Sigmoid colon (tissue), 7 donors: Measurements from ENCODE around the gene DDR2. TPM values are rescaled to one million over a fixed set of nuclear protein-coding genes. Genes with fewer than 3 reads are reported as not detected.

Experiments
- DNase-seq: peaks from one replicate; pipeline ENCODE4 v3.0.0-alpha.2; 2019
- H3K27ac ChIP-seq, 4 donors: fragments of 200-600 bp; sonication (generic); one replicate each; pipeline ENCODE4 v1.5.1; 2016 to 2019; ENCODE audit warnings: mild to moderate bottlenecking in 1 of 4
- H3K27me3 ChIP-seq, 3 donors: fragments of 200-600 bp; sonication (generic); one replicate each; pipeline ENCODE4 v1.5.1; 2019; ENCODE audit warnings: mild to moderate bottlenecking in 1 of 3
- H3K36me3 ChIP-seq, 4 donors: fragments of 200-600 bp; sonication (generic); one replicate each; pipeline ENCODE4 v1.5.1; 2016 to 2019
- H3K4me1 ChIP-seq, 4 donors: fragments of 200-600 bp; sonication (generic); one replicate each; pipeline ENCODE4 v1.5.1; 2017 to 2019
- H3K4me3 ChIP-seq, 4 donors: fragments of 200-600 bp; sonication (generic); one replicate each; pipeline ENCODE4 v1.5.1; 2017 to 2019; ENCODE audit warnings: mild to moderate bottlenecking in 2 of 4, moderate library complexity in 1 of 4
- H3K9me3 ChIP-seq, 4 donors: fragments of 200-600 bp in 3 of 4; sonication (generic) in 3 of 4; one replicate each; pipeline versions ENCODE4 v1.5.1 to v1.6.1; 2013 to 2019
- EP300 ChIP-seq, 4 donors: sonication (generic); formaldehyde crosslinking; IDR thresholded peaks; one replicate each; pipeline ENCODE4 v1.6.1; 2017; ENCODE audit warnings: antibody characterized with exemption in 4 of 4
- POLR2A ChIP-seq, 2 donors: fragments of 450-650 bp; IDR thresholded peaks; one replicate each; pipeline ENCODE4 v1.6.1; 2016; ENCODE audit warnings: antibody characterized with exemption in 2 of 2, mild to moderate bottlenecking in 2 of 2, moderate library complexity in 2 of 2
- POLR2AphosphoS5 ChIP-seq, 4 donors: sonication (generic); formaldehyde crosslinking; IDR thresholded peaks; one replicate each; pipeline ENCODE4 v1.6.1; 2017; ENCODE audit warnings: antibody characterized with exemption in 4 of 4
- WGBS, 2 donors: extraction: QIAGEN DNeasy Blood & Tissue Kit; methylation state at CpG; one replicate each; pipeline ENCODE4 v1.1.7; 2013; 5-methylcytosine and 5-hydroxymethylcytosine counted together
- intact Hi-C: fragments of 100-400 bp; cut with DNase I; formaldehyde crosslinking; loops from one replicate; pipeline ENCODE4 v1.15.1; 2023
- polyA plus RNA-seq, 3 donors: library from polyadenylated mRNA; stranded (reverse); fragments of 200-250 nt; gene quantifications; one replicate each; pipeline ENCODE4 v1.2.3, GENCODE V29; 2013
- total RNA-seq, 4 donors: library from RNA; depleted of rRNA; stranded (reverse); fragments of >200 nt; gene quantifications; one replicate each; pipeline ENCODE4 v1.1.0, GENCODE V29; 2016
- TF ChIP-seq, protein P1 (sequence below), 4 experiments: fragments of 450-650 bp in 3 of 4; fragments of 200-600 bp in 1 of 4; IDR thresholded peaks; one replicate each; pipeline ENCODE4 v1.5.1; 2016 to 2019; ENCODE audit warnings: antibody characterized with exemption in 4 of 4, mild to moderate bottlenecking in 3 of 4, moderate library complexity in 2 of 4
- donor health status: healthy with polysubstance abuse.
- donor health status: Bipolar disorder and iron deficiency.
- donor health status: healthy.

DDR2 gene
- total and polyA plus RNA-seq, 7 donors = 3.5 to 236 (median 150) TPM

DNA sequence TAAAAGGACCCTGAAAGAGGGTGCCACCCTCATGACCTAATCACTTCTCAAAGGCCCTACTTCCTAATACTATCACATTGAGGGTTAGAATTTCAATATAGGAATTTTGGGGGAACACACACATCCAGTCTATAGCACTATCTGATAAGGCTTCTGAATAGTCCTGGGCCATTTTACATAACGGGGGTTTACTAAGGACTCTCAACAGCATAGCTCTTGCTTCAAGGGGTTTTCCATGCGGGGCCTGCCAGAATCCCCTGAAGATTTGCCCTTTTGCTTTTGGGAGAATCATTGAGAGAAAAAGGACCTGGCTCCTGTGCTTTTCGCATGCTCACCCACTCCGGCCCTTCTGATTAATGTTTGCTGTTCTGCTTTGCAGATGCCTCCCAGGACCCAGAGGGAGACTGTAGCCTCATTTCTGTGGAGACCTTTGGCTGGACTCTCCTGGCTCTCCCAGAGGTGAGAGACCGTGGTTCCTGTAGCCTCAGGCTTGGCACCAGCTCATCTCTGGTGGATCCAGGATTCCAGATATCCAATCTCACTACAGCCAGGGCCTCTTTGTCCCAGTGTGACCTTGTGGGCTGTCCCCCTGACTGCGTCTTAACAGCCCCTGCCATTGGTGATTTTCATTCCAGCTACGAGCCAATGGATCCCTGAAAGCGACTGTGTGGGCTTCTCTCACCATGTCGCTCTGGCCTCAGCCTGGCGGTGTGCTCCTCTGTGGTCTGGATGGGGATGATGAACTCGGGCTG is 72.6 kb downstream of the DDR2 start:
- peak overlapping the region in 3 of 4 donors; percentile 74 to 82 (median 79) for H3K27ac ChIP-seq
- peaks cover 0 to 99% (median 78%) of the 10 kb centered on the region in 4 donors for H3K4me1 ChIP-seq
- TF ChIP-seq POLR2AphosphoS5 (IDR thresholded peaks at IDR 0.05) = no peak
- no peak for TF ChIP-seq POLR2A (IDR thresholded peaks at IDR 0.05)
- no peak for TF ChIP-seq EP300 (IDR thresholded peaks at IDR 0.05)
- TF ChIP-seq, protein P1, sequence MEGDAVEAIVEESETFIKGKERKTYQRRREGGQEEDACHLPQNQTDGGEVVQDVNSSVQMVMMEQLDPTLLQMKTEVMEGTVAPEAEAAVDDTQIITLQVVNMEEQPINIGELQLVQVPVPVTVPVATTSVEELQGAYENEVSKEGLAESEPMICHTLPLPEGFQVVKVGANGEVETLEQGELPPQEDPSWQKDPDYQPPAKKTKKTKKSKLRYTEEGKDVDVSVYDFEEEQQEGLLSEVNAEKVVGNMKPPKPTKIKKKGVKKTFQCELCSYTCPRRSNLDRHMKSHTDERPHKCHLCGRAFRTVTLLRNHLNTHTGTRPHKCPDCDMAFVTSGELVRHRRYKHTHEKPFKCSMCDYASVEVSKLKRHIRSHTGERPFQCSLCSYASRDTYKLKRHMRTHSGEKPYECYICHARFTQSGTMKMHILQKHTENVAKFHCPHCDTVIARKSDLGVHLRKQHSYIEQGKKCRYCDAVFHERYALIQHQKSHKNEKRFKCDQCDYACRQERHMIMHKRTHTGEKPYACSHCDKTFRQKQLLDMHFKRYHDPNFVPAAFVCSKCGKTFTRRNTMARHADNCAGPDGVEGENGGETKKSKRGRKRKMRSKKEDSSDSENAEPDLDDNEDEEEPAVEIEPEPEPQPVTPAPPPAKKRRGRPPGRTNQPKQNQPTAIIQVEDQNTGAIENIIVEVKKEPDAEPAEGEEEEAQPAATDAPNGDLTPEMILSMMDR (IDR thresholded peaks at IDR 0.05) = no peak
- H3K36me3 ChIP-seq = peaks cover 0 to 7% (median 3%) of the 10 kb centered on the region in 4 donors
- intact Hi-C loops = no loop called here
- WGBS, 2 donors = 85 to 91% methylated on average over 11 of the region's 11 CpGs
- DNase-seq = no peak
- no peak overlapping the region for H3K4me3 ChIP-seq
- no peaks in the 10 kb centered on the region for H3K9me3 ChIP-seq
- no peaks in the 10 kb centered on the region for H3K27me3 ChIP-seq

DNA sequence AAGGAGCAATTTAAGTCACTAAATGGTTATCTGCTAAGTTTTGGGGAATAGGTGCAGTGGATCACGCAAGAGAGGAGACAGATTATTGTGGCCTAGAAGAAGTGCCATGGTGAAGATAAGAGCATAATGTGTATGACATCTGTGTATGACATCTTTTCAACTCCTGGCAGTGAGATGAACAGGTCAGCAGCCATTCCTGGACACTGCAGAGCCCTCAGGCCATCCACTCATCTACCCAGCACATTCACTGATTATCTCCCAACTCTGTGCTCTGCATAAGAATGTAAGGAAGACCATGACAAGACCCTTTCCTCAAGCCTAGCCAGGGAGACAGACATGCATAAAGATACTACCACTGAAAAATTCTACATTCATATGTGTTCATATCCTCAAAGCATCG is 73.7 kb downstream of the DDR2 start:
- Histone ChIP-seq H3K27me3 (no peaks in the 10 kb centered on the region), H3K4me3 (no peak overlapping the region), H3K9me3 (no peaks in the 10 kb centered on the region), H3K4me1 (peaks cover 0 to 99% (median 84%) of the 10 kb centered on the region in 4 donors), H3K27ac (peak overlapping the region in 3 of 4 donors; percentile 74 to 82 (median 79)), H3K36me3 (peaks cover 0 to 6% (median 0%) of the 10 kb centered on the region in 4 donors)
- WGBS, 2 donors = 75 to 76% methylated on average over 2 of the region's 2 CpGs
- intact Hi-C loops = no loop called here
- no peak for DNase-seq
- no peak for TF ChIP-seq EP300 (IDR thresholded peaks at IDR 0.05)
- TF ChIP-seq, protein P1 (IDR thresholded peaks at IDR 0.05) = no peak
- TF ChIP-seq POLR2AphosphoS5 (IDR thresholded peaks at IDR 0.05) = no peak
- TF ChIP-seq POLR2A (IDR thresholded peaks at IDR 0.05) = no peak

DNA sequence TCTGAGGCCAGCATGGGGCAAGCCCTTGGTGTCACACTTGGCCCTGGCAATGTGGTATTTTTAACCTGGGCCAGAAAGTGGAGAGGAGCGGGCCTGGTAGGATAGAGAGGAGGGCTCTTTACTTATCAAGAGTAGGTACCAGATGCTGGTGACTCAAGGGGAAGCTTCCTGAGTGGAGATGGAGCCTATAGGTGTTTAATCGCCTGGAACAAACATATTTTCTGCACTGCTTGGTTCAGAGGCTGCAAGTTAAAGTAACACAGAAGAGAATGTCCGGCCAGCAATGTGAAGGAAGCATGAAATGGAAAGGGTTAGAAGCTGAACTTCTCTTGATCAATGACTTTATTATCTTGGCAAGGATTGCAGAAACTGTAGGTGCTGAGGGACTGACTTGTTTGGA is 74.3 kb downstream of the DDR2 start:
- DNase-seq = no peak
- H3K36me3 ChIP-seq = peaks cover 0 to 6% (median 0%) of the 10 kb centered on the region in 4 donors
- peaks cover 0 to 99% (median 86%) of the 10 kb centered on the region in 4 donors for H3K4me1 ChIP-seq
- no peaks in the 10 kb centered on the region for H3K27me3 ChIP-seq
- intact Hi-C loops = no loop called here
- WGBS, 2 donors = 94 to 96% methylated on average over 3 of the region's 3 CpGs
- no peak overlapping the region for H3K4me3 ChIP-seq
- peak overlapping the region in 3 of 4 donors; percentile 74 to 82 (median 79) for H3K27ac ChIP-seq
- TF ChIP-seq EP300 (IDR thresholded peaks at IDR 0.05) (no peak), POLR2A (IDR thresholded peaks at IDR 0.05) (no peak), POLR2AphosphoS5 (IDR thresholded peaks at IDR 0.05) (no peak)
- TF ChIP-seq, protein P1 (IDR thresholded peaks at IDR 0.05) = no peak
- H3K9me3 ChIP-seq = no peaks in the 10 kb centered on the region

GRCh38 chr1:162708286-162708685 is 76.0 kb downstream of the DDR2 start:
- TF ChIP-seq EP300 (IDR thresholded peaks at IDR 0.05) (no peak), POLR2AphosphoS5 (IDR thresholded peaks at IDR 0.05) (no peak), POLR2A (IDR thresholded peaks at IDR 0.05) (no peak)
- TF ChIP-seq, protein P1 (IDR thresholded peaks at IDR 0.05) = no peak
- Histone ChIP-seq H3K9me3 (no peaks in the 10 kb centered on the region), H3K27ac (peak overlapping the region in 3 of 4 donors; percentile 74 to 82 (median 79)), H3K27me3 (no peaks in the 10 kb centered on the region), H3K36me3 (peaks cover 0 to 6% (median 0%) of the 10 kb centered on the region in 4 donors), H3K4me1 (peaks cover 0 to 100% (median 91%) of the 10 kb centered on the region in 4 donors), H3K4me3 (no peak overlapping the region)
- no peak for DNase-seq
- 79 to 85% methylated on average over 3 of the region's 3 CpGs for WGBS, 2 donors
- intact Hi-C loops = no loop called here
